MCF 10A (cell line): ENCODE measurements around the gene RNF175. TPM values are rescaled to one million over a fixed set of nuclear protein-coding genes. Genes with fewer than 3 reads are reported as not detected.
A peak's percentile ranks its signal among the peaks of the same experiment; 100 is the strongest.

Source experiments
- BruUV-seq: library from RNA; stranded (reverse); fragments of 400-500 nt; replicated peaks from 2 replicates; lab custom pipeline; 2021; lab: Mats Ljungman, UMichigan
- CTCF ChIA-PET: fragments of 300-600 bp; sonication (Branson Sonifier 250); formaldehyde crosslinking; extraction: SDS; loops from one replicate; lab custom pipeline; 2021; ENCODE audit warnings: antibody characterized with exemption, inconsistent platforms; lab: Yijun Ruan, JAX
- POLR2A ChIA-PET: fragments of 300-600, 350-650 bp; sonication (Branson Sonifier 250); formaldehyde crosslinking; extraction: SDS; loops from one replicate; lab custom pipeline; 2020; ENCODE audit warnings: antibody characterized with exemption, inconsistent platforms; lab: Yijun Ruan, JAX
- DNase-seq: peaks from one replicate; pipeline ENCODE4 v3.0.0-alpha.2; 2018; ENCODE audit not compliant: unreplicated experiment
- H3K27ac Mint-ChIP-seq: one replicate; pipeline ENCODE4 v1.8.0; 2022; ENCODE audit warnings: mild to moderate bottlenecking, low read depth, mixed read lengths; ENCODE audit not compliant: unreplicated experiment
- H3K27me3 Mint-ChIP-seq: one replicate; pipeline ENCODE4 v1.8.0; 2022; ENCODE audit warnings: mixed read lengths; ENCODE audit not compliant: insufficient read depth, unreplicated experiment
- H3K36me3 Mint-ChIP-seq: one replicate; pipeline ENCODE4 v1.8.0; 2022; ENCODE audit warnings: mild to moderate bottlenecking, moderate library complexity, mixed read lengths; ENCODE audit not compliant: insufficient read depth, unreplicated experiment
- H3K4me1 Mint-ChIP-seq: one replicate; pipeline ENCODE4 v1.8.0; 2022; ENCODE audit warnings: mixed read lengths; ENCODE audit not compliant: insufficient read depth, unreplicated experiment
- H3K4me3 Mint-ChIP-seq: one replicate; pipeline ENCODE4 v1.8.0; 2022; ENCODE audit warnings: mild to moderate bottlenecking, moderate library complexity, mixed read lengths; ENCODE audit not compliant: unreplicated experiment
- H3K9me3 Mint-ChIP-seq: one replicate; pipeline ENCODE4 v1.8.0; 2022; ENCODE audit warnings: mixed read lengths; ENCODE audit not compliant: unreplicated experiment
- CTCF ChIP-seq: fragments of 200-600 bp; IDR thresholded peaks from one replicate; pipeline ENCODE4 v1.8.0; 2022; ENCODE audit warnings: antibody characterized with exemption, mild to moderate bottlenecking; ENCODE audit not compliant: unreplicated experiment
- intact Hi-C: fragments of 100-400 bp; cut with micrococcal nuclease; formaldehyde crosslinking; loops from 2 replicates; pipeline ENCODE4 v1.14.1; 2022
- total RNA-seq: library from RNA; stranded (reverse); gene quantifications from 2 replicates; pipeline ENCODE4 v1.2.3, GENCODE V29; 2022

The RNF175 gene
- total RNA-seq, 1 experiment from 2014 or later = 0.42 TPM

- CTCF ChIA-PET = no interaction called here
- BruUV-seq = no TSS peak
- no peaks in the 10 kb centered on the region for H3K27me3 Mint-ChIP-seq
- no peak overlapping the region for H3K4me3 Mint-ChIP-seq
- intact Hi-C loops = no loop called here
- DNase-seq = no peak
- POLR2A ChIA-PET = interaction anchor here (0.7 to 1.4 kb wide), 2 partner anchors 9 to 1083 kb away, joined by 3 read pairs; no protein-coding TSS in a partner anchor
- no peaks in the 10 kb centered on the region for H3K9me3 Mint-ChIP-seq
- H3K4me1 Mint-ChIP-seq = peaks cover 4% of the 10 kb centered on the region
- no peak for TF ChIP-seq CTCF
- H3K36me3 Mint-ChIP-seq = no peaks in the 10 kb centered on the region
- H3K27ac Mint-ChIP-seq = no peak overlapping the region
These were observed 16.8 kb upstream of the RNF175 start for GRCh38 chr4:153776601-153777000.

GRCh38 chr4:153773236-153773690 is 13.4 kb upstream of the RNF175 start:
- H3K4me1 Mint-ChIP-seq = peaks cover 10% of the 10 kb centered on the region
- no peaks in the 10 kb centered on the region for H3K27me3 Mint-ChIP-seq
- no peaks in the 10 kb centered on the region for H3K9me3 Mint-ChIP-seq
- no peak overlapping the region for H3K4me3 Mint-ChIP-seq
- TF ChIP-seq CTCF = no peak
- intact Hi-C loops = no loop called here
- no peak overlapping the region for H3K27ac Mint-ChIP-seq
- ChIA-PET POLR2A (no interaction called here), CTCF (interaction anchor here (0.8 kb wide), 1 partner anchor 728 kb away, joined by 5 read pairs; no protein-coding TSS in a partner anchor)
- no peaks in the 10 kb centered on the region for H3K36me3 Mint-ChIP-seq
- no TSS peak for BruUV-seq
- peak; percentile 26 for DNase-seq

- peak; percentile 33 for DNase-seq
- CTCF ChIA-PET = interaction anchor here (1.7 kb wide), 1 partner anchor 21 kb away, joined by 4 read pairs; no protein-coding TSS in a partner anchor
- POLR2A ChIA-PET = interaction anchor here (0.6 to 0.7 kb wide), 2 partner anchors 264 to 715 kb away, joined by 3 to 4 read pairs; no protein-coding TSS in a partner anchor
- no peaks in the 10 kb centered on the region for H3K36me3 Mint-ChIP-seq
- H3K27me3 Mint-ChIP-seq = no peaks in the 10 kb centered on the region
- no TSS peak for BruUV-seq
- H3K4me1 Mint-ChIP-seq = peaks cover 10% of the 10 kb centered on the region
- no peak overlapping the region for H3K4me3 Mint-ChIP-seq
- TF ChIP-seq CTCF = no peak
- H3K9me3 Mint-ChIP-seq = no peaks in the 10 kb centered on the region
- intact Hi-C loops = no loop called here
- H3K27ac Mint-ChIP-seq = no peak overlapping the region
These were observed 11.2 kb upstream of the RNF175 start for GRCh38 chr4:153771046-153771445.

GRCh38 chr4:153766758-153767157 is 6.9 kb upstream of the RNF175 start:
- intact Hi-C loops = no loop called here
- H3K4me3 Mint-ChIP-seq = no peak overlapping the region
- TF ChIP-seq CTCF = no peak
- H3K4me1 Mint-ChIP-seq = peaks cover 8% of the 10 kb centered on the region
- no TSS peak for BruUV-seq
- H3K36me3 Mint-ChIP-seq = no peaks in the 10 kb centered on the region
- no peaks in the 10 kb centered on the region for H3K9me3 Mint-ChIP-seq
- ChIA-PET CTCF (interaction anchor here (0.7 kb wide), 1 partner anchor 56 kb away, joined by 3 read pairs; no protein-coding TSS in a partner anchor), POLR2A (interaction anchor here (0.7 kb wide), 1 partner anchor 171 kb away, joined by 4 read pairs; no protein-coding TSS in a partner anchor)
- no peak overlapping the region for H3K27ac Mint-ChIP-seq
- DNase-seq = no peak
- no peaks in the 10 kb centered on the region for H3K27me3 Mint-ChIP-seq
